Ovary (tissue), 9 donors: ENCODE data around the gene PPP1R37. TPM values are rescaled to one million over a fixed set of nuclear protein-coding genes. Genes with fewer than 3 reads are reported as not detected.

Source experiments
- DNase-seq, 5 donors: peaks; one replicate each; pipeline ENCODE4 v3.0.0-alpha.2; 2019 to 2020
- H3K27ac ChIP-seq, 2 donors: fragments of 200-600 bp; one replicate each; pipeline versions ENCODE4 v1.5.1 to v1.8.0; 2019 to 2022
- H3K27me3 ChIP-seq: fragments of 200-600 bp; one replicate; pipeline ENCODE4 v1.8.0; 2022
- H3K36me3 ChIP-seq: fragments of 200-600 bp; sonication (generic); one replicate; pipeline ENCODE4 v1.5.1; 2019
- H3K4me1 ChIP-seq: one replicate; pipeline ENCODE4 v1.8.1; 2013; ENCODE audit warnings: mild to moderate bottlenecking, moderate library complexity; ENCODE audit not compliant: insufficient read depth
- H3K4me3 ChIP-seq: fragments of 200-600 bp; sonication (generic); one replicate; pipeline ENCODE4 v1.5.1; 2017
- H3K9me3 ChIP-seq, 2 donors: fragments of 200-600 bp in 1 of 2; sonication (generic) in 1 of 2; one replicate each; pipeline versions ENCODE4 v1.5.1 to v1.8.1; 2013 to 2019; ENCODE audit warnings: mild to moderate bottlenecking in 1 of 2, moderate library complexity in 1 of 2
- EP300 ChIP-seq: sonication (generic); formaldehyde crosslinking; IDR thresholded peaks from one replicate; pipeline ENCODE4 v1.6.1; 2017; ENCODE audit warnings: antibody characterized with exemption
- POLR2A ChIP-seq: fragments of 450-650 bp; IDR thresholded peaks from one replicate; pipeline ENCODE4 v1.6.1; 2017; ENCODE audit warnings: antibody characterized with exemption, mild to moderate bottlenecking, moderate library complexity
- WGBS, 3 donors: extraction: QIAGEN DNeasy Blood & Tissue Kit in 1 of 3; methylation state at CpG; one replicate each; pipeline versions ENCODE4 v1.1.5 to v1.1.7; 2013 to 2017; 5-methylcytosine and 5-hydroxymethylcytosine counted together
- intact Hi-C, 4 donors: fragments of 100-400 bp; cut with DNase I; formaldehyde crosslinking; loops; one replicate each; pipeline versions ENCODE4 v1.11.0 to v1.15.1; 2022 to 2023
- polyA plus RNA-seq, 2 donors: library from polyadenylated mRNA; stranded (reverse); fragments of 200-250 nt in 1 of 2; fragments of 350-450 nt in 1 of 2; fragmentation: Illumina TruSeq in 1 of 2; extraction: RNeasy Lipid Tissue Mini Kit (QIAGEN cat#74804) in 1 of 2; gene quantifications; one replicate each; pipeline ENCODE4 v1.2.3, GENCODE V29; 2013 to 2014
- total RNA-seq, 7 donors: library from RNA; depleted of rRNA in 2 of 7; stranded (reverse); fragments of >200 nt in 2 of 7; fragmentation: NEBNext Ultra II Directional in 3 of 7; extraction: Animal tissue kit (Norgen Biotek cat#: 25700) in 3 of 7; gene quantifications; one replicate each; pipeline versions ENCODE4 v1.1.0 to v1.2.4, GENCODE V29; 2016 to 2023
- TF ChIP-seq, protein P1 (sequence below), 3 donors: fragments of 450-650 bp in 2 of 3; fragments of 200-600 bp in 1 of 3; IDR thresholded peaks; one replicate each; pipeline versions ENCODE4 v1.5.1 to v1.8.0; 2016 to 2022; ENCODE audit warnings: antibody characterized with exemption in 3 of 3, mild to moderate bottlenecking in 1 of 3
- donor health status: DM: no; HTN: no; CAD: no; lungs with moderate emphysema.
- donor health status: DM: no; HTN: no; CAD: no.
- donor health status: Bipolar disorder and iron deficiency.
- donor health status: DM: yes; HTN: yes; CAD: no.
- donor health status: DM: no; HTN: no; CAD: no.
- donor health status: DM: yes; HTN: yes; CAD: no.

Gene PPP1R37
- total and polyA plus RNA-seq, 9 donors: 5.5 to 28.4 (median 20.2) TPM

- H3K9me3 ChIP-seq: no peaks in the 10 kb centered on the region
- TF ChIP-seq EP300: no peak
- TF ChIP-seq, protein P1, sequence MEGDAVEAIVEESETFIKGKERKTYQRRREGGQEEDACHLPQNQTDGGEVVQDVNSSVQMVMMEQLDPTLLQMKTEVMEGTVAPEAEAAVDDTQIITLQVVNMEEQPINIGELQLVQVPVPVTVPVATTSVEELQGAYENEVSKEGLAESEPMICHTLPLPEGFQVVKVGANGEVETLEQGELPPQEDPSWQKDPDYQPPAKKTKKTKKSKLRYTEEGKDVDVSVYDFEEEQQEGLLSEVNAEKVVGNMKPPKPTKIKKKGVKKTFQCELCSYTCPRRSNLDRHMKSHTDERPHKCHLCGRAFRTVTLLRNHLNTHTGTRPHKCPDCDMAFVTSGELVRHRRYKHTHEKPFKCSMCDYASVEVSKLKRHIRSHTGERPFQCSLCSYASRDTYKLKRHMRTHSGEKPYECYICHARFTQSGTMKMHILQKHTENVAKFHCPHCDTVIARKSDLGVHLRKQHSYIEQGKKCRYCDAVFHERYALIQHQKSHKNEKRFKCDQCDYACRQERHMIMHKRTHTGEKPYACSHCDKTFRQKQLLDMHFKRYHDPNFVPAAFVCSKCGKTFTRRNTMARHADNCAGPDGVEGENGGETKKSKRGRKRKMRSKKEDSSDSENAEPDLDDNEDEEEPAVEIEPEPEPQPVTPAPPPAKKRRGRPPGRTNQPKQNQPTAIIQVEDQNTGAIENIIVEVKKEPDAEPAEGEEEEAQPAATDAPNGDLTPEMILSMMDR (IDR thresholded peaks at IDR 0.05): no peak
- no peak for TF ChIP-seq POLR2A
- intact Hi-C loops: loop anchor here in 1 of 4 donors (10.0 kb wide), 1 partner anchor 154 kb away; the partner anchor contains the start of gene APOE
- H3K4me3 ChIP-seq: no peak overlapping the region
- WGBS, 3 donors: 79 to 84% (median 84%) methylated on average over 14 of the region's 14 CpGs
- no peaks in the 10 kb centered on the region for H3K4me1 ChIP-seq
- H3K27me3 ChIP-seq: no peaks in the 10 kb centered on the region
- H3K36me3 ChIP-seq: no peaks in the 10 kb centered on the region
- H3K27ac ChIP-seq: no peak overlapping the region
- no peak for DNase-seq
Observed at GRCh38 chr19:45058622-45059159, 34.3 kb upstream of the PPP1R37 start.

DNA sequence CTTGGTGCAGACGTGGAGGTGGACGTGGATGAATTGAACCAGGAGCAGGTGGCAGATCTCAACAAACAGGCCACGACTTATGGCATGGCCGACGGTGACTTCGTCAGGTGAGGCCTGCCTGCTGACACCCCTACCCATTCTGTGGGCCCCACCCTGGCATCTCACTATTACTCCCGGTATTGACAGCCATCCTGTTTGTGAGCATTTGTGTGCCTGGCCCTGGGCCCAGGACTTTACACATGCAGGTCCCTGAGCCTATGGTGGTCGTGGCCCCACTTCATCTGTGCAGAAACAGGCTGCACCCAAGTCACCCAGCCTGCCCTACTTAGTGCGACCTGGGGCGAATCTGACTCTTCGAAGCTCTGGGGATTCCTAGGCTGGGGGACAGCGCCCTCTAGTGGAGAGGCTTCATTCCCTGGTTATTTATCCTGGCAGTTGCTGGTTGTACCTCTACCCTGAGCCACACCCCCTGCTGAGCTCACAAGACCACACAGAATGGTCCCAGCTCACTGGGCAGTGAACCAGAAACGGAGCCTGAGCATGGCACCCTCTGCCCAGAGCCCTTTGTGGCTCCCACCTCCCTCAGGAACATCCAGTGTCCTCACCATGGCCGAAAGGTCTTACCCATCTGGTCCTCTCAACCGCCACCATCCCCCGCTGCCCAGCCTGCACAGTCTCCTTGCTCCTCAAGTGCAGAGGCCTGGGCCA lies 33.6 kb upstream of the PPP1R37 start:
- Histone ChIP-seq H3K4me1 (no peaks in the 10 kb centered on the region), H3K9me3 (no peaks in the 10 kb centered on the region), H3K4me3 (no peak overlapping the region), H3K27me3 (no peaks in the 10 kb centered on the region), H3K36me3 (peaks cover 4% of the 10 kb centered on the region), H3K27ac (no peak overlapping the region)
- DNase-seq: peak; percentile 33 to 72 (median 64)
- no peak for TF ChIP-seq EP300
- TF ChIP-seq POLR2A: no peak
- TF ChIP-seq, protein P1 (IDR thresholded peaks at IDR 0.05): peak in 2 of 3 donors; percentile 37 to 65
- 63 to 67% (median 63%) methylated on average over 16 of the region's 16 CpGs for WGBS, 3 donors
- intact Hi-C loops: loop anchor here in 1 of 4 donors (10.0 kb wide), 1 partner anchor 155 kb away; the partner anchor contains the start of gene APOE

GRCh38 chr19:45061965-45062364 lies 31.0 kb upstream of the PPP1R37 start:
- H3K36me3 ChIP-seq: peaks cover 4% of the 10 kb centered on the region
- H3K4me1 ChIP-seq: no peaks in the 10 kb centered on the region
- H3K4me3 ChIP-seq: no peak overlapping the region
- DNase-seq: no peak
- no peak overlapping the region for H3K27ac ChIP-seq
- intact Hi-C loops: loop anchor here in 1 of 4 donors (5.0 kb wide), 1 partner anchor 160 kb away; no protein-coding TSS in a partner anchor
- no peak for TF ChIP-seq EP300
- no peak for TF ChIP-seq POLR2A
- TF ChIP-seq, protein P1 (IDR thresholded peaks at IDR 0.05): no peak
- WGBS, 3 donors: 91 to 98% (median 94%) methylated on average over 4 of the region's 4 CpGs
- no peaks in the 10 kb centered on the region for H3K9me3 ChIP-seq
- no peaks in the 10 kb centered on the region for H3K27me3 ChIP-seq

DNA sequence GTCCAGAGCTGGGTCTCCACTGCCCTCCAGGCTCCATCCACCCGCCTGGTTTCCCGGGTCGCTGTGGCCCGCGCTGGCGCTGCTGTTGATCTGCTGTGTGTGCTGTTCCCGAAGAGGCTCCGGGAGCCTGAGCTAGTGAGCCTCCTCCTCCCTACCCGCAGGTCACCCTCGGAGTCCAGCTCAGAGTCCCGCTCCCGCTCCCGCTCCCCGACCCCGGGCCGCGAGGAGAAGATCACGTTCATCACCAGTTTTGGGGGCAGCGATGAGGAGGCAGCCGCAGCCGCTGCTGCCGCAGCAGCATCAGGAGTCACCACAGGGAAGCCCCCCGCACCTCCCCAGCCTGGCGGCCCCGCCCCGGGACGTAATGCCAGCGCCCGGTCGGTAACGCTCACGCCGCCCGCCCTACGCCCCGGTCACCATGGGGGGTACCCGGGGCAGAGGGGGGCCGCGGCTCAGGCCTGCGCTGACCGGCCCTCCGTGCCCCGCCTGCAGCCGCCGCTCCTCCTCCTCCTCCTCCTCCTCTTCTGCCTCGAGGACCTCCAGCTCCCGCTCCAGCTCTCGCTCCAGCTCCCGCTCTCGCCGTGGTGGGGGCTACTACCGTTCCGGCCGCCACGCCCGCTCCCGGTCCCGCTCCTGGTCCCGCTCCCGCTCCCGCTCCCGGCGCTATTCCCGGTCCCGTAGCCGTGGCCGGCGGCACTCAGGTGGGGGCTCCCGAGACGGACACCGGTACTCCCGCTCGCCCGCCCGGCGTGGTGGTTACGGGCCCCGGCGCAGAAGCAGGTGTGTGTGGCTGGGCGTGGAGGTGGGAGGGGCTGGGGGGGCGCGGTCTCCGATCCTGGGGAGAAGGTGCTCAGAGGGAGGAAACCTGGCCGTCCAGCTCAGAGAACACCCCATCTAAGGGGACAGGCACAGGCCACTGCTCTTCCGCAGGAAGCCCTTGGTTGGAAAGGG lies 28.9 kb upstream of the PPP1R37 start:
- TF ChIP-seq EP300 (no peak), POLR2A (no peak)
- TF ChIP-seq, protein P1 (IDR thresholded peaks at IDR 0.05): no peak
- peaks cover 4% of the 10 kb centered on the region for H3K36me3 ChIP-seq
- no peaks in the 10 kb centered on the region for H3K27me3 ChIP-seq
- H3K4me1 ChIP-seq: no peaks in the 10 kb centered on the region
- intact Hi-C loops: loop anchor here in 1 of 4 donors (5.0 kb wide), 1 partner anchor 162 kb away; no protein-coding TSS in a partner anchor
- 93 to 95% (median 94%) methylated on average over 79 to 85 of the region's 85 CpGs for WGBS, 3 donors
- no peak overlapping the region for H3K27ac ChIP-seq
- no peaks in the 10 kb centered on the region for H3K9me3 ChIP-seq
- DNase-seq: no peak
- H3K4me3 ChIP-seq: no peak overlapping the region
